HFFc6 (cell line): Measurements from ENCODE around the gene COPS6. TPM values are rescaled to one million over a fixed set of nuclear protein-coding genes. Genes with fewer than 3 reads are reported as not detected.
"Not testable (repeated sequence)": the region's sequence is repeated elsewhere in the genome, so short reads cannot be mapped to it uniquely, and the experiment has no call there.

ENCODE experiments used
- DNase-seq: peaks from one replicate; pipeline ENCODE4 v3.0.0-alpha.2; 2018
- H3K27ac Mint-ChIP-seq: 2 replicates; pipeline ENCODE4 v1.8.0; 2020; ENCODE audit warnings: mild to moderate bottlenecking, mixed read lengths
- H3K27me3 Mint-ChIP-seq: 2 replicates; pipeline ENCODE4 v1.8.0; 2021; ENCODE audit warnings: mild to moderate bottlenecking, moderate library complexity, mixed read lengths; ENCODE audit not compliant: insufficient read depth
- H3K36me3 Mint-ChIP-seq: 2 replicates; pipeline ENCODE4 v1.8.0; 2021; ENCODE audit warnings: low read depth, mixed read lengths
- H3K4me1 Mint-ChIP-seq: 2 replicates; pipeline ENCODE4 v1.8.0; 2020; ENCODE audit warnings: low read depth, mixed read lengths
- H3K4me3 Mint-ChIP-seq: 2 replicates; pipeline ENCODE4 v1.8.0; 2020; ENCODE audit warnings: mild to moderate bottlenecking, moderate library complexity, mixed read lengths
- H3K9me3 Mint-ChIP-seq: 2 replicates; pipeline ENCODE4 v1.8.0; 2020; ENCODE audit warnings: mild to moderate bottlenecking, mixed read lengths
- total RNA-seq, 6 experiments: library from RNA; stranded (reverse); fragmentation: NEBNext Ultra II Directional; extraction: Animal tissue kit (Norgen Biotek cat#: 25700); gene quantifications; 2 replicates in 1 of 6; 3 replicates in 5 of 6; pipeline ENCODE4 v1.2.3, GENCODE V29; 2021
- TF ChIP-seq, protein P1 (sequence below): fragments of 200-600 bp; sonication (generic); IDR thresholded peaks from 2 replicates; pipeline ENCODE4 v1.5.0; 2021; ENCODE audit warnings: antibody characterized with exemption, mild to moderate bottlenecking

The COPS6 gene
- total RNA-seq, 6 experiments from 2014 or later, result 253 to 334 (median 302) TPM

GRCh38 chr7:100128637-100128963, 39.8 kb downstream of the COPS6 start:
- peaks cover 6% of the 10 kb centered on the region for H3K27me3 Mint-ChIP-seq
- H3K4me1 Mint-ChIP-seq, result peaks cover 23% of the 10 kb centered on the region
- peak overlapping the region; percentile 84 for H3K4me3 Mint-ChIP-seq
- no peaks in the 10 kb centered on the region for H3K9me3 Mint-ChIP-seq
- DNase-seq, result no peak
- TF ChIP-seq, protein P1, sequence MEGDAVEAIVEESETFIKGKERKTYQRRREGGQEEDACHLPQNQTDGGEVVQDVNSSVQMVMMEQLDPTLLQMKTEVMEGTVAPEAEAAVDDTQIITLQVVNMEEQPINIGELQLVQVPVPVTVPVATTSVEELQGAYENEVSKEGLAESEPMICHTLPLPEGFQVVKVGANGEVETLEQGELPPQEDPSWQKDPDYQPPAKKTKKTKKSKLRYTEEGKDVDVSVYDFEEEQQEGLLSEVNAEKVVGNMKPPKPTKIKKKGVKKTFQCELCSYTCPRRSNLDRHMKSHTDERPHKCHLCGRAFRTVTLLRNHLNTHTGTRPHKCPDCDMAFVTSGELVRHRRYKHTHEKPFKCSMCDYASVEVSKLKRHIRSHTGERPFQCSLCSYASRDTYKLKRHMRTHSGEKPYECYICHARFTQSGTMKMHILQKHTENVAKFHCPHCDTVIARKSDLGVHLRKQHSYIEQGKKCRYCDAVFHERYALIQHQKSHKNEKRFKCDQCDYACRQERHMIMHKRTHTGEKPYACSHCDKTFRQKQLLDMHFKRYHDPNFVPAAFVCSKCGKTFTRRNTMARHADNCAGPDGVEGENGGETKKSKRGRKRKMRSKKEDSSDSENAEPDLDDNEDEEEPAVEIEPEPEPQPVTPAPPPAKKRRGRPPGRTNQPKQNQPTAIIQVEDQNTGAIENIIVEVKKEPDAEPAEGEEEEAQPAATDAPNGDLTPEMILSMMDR, result no peak
- H3K27ac Mint-ChIP-seq, result 0 out of 2 replicates have a peak overlapping the region, but pooled peaks have one; percentile 76
- H3K36me3 Mint-ChIP-seq, result no peaks in the 10 kb centered on the region; the same call in 1 of the 2 replicates

GRCh38 chr7:100130220-100130607, 41.4 kb downstream of the COPS6 start:
- not testable (repeated sequence) for DNase-seq, H3K9me3 Mint-ChIP-seq, H3K4me3 Mint-ChIP-seq, H3K27me3 Mint-ChIP-seq, H3K36me3 Mint-ChIP-seq, H3K27ac Mint-ChIP-seq
- peaks cover 23% of the 10 kb centered on the region for H3K4me1 Mint-ChIP-seq

GRCh38 chr7:100130608-100131453, 42.1 kb downstream of the COPS6 start:
- no peaks in the 10 kb centered on the region for H3K36me3 Mint-ChIP-seq
- DNase-seq, result no peak
- peaks cover 23% of the 10 kb centered on the region for H3K4me1 Mint-ChIP-seq
- H3K9me3 Mint-ChIP-seq, result no peaks in the 10 kb centered on the region
- peak overlapping the region; percentile 72 for H3K4me3 Mint-ChIP-seq
- TF ChIP-seq, protein P1, result peak; percentile 90
- H3K27ac Mint-ChIP-seq, result no peak overlapping the region
- peaks cover 6% of the 10 kb centered on the region for H3K27me3 Mint-ChIP-seq

- Mint-ChIP-seq H3K4me1 (peaks cover 23% of the 10 kb centered on the region), H3K4me3 (no peak overlapping the region), H3K27me3 (no peaks in the 10 kb centered on the region; the same call in 1 of the 2 replicates), H3K36me3 (no peaks in the 10 kb centered on the region), H3K27ac (no peak overlapping the region), H3K9me3 (no peaks in the 10 kb centered on the region)
- TF ChIP-seq, protein P1, result no peak
- no peak for DNase-seq
These were observed 43.4 kb downstream of the COPS6 start for GRCh38 chr7:100132126-100132525.

DNA sequence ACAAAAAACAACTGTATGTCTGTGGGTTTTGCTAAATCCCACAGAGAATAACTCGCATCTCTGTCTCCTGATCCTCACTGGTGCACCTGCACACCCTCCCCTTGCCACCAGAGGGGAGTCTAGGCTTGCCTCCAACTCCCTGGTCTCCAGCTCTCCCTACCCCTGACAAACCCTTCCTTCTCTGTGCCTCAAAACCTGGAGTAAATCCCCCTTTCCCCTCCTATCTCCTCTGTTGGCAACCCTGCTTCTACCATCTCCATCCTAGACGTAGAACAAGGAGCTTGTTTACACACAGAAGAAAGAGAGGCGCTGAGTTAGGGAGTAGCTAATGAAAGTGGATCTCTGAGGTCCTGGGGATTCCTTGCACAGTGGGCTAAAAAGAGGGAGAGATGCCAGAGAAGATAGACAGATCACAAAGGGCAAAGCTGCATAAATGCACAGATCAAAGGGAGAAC, 44.0 kb downstream of the COPS6 start:
- peaks cover 23% of the 10 kb centered on the region for H3K4me1 Mint-ChIP-seq
- peak; percentile 60 for DNase-seq
- no peaks in the 10 kb centered on the region for H3K9me3 Mint-ChIP-seq
- H3K27ac Mint-ChIP-seq, result no peak overlapping the region; the same call in 1 of the 2 replicates
- no peaks in the 10 kb centered on the region; the same call in 1 of the 2 replicates for H3K27me3 Mint-ChIP-seq
- 0 out of 2 replicates have a peak overlapping the region, but pooled peaks have one; percentile 27 for H3K4me3 Mint-ChIP-seq
- H3K36me3 Mint-ChIP-seq, result no peaks in the 10 kb centered on the region
- TF ChIP-seq, protein P1, result peak; percentile 88
